LoVo (cell line): Measurements from ENCODE around the gene RXFP3.
"Not testable (repeated sequence)": the region's sequence is repeated elsewhere in the genome, so short reads cannot be mapped to it uniquely, and the experiment has no call there.

ENCODE experiments used
- DNase-seq: peaks from one replicate; pipeline ENCODE4 v3.0.0-alpha.2; 2016; ENCODE audit warnings: low spot score

RXFP3 gene

DNA sequence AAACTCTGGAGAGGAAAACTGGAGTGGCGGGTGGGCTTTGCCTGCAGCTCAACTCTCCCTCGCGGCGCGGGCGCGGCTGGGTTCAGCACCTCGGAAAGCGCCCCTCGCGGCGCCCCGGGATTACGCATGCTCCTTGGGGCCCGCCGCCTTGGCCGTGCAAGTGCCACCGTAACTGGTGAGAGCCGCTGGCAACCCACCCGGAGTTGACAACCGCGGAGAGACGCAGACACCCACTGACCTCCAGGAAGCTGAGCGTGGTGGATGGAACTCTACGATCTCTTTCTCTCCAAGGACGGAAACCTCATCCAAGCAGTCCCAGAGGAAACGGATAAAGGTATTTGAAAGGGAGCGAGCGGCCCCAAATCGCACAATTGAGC, 194 bp upstream of the RXFP3 start:
- DNase-seq: no peak

DNA sequence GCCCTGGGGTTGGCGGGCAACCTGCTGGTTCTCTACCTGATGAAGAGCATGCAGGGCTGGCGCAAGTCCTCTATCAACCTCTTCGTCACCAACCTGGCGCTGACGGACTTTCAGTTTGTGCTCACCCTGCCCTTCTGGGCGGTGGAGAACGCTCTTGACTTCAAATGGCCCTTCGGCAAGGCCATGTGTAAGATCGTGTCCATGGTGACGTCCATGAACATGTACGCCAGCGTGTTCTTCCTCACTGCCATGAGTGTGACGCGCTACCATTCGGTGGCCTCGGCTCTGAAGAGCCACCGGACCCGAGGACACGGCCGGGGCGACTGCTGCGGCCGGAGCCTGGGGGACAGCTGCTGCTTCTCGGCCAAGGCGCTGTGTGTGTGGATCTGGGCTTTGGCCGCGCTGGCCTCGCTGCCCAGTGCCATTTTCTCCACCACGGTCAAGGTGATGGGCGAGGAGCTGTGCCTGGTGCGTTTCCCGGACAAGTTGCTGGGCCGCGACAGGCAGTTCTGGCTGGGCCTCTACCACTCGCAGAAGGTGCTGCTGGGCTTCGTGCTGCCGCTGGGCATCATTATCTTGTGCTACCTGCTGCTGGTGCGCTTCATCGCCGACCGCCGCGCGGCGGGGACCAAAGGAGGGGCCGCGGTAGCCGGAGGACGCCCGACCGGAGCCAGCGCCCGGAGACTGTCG, 976 bp downstream of the RXFP3 start:
- no peak for DNase-seq

DNA sequence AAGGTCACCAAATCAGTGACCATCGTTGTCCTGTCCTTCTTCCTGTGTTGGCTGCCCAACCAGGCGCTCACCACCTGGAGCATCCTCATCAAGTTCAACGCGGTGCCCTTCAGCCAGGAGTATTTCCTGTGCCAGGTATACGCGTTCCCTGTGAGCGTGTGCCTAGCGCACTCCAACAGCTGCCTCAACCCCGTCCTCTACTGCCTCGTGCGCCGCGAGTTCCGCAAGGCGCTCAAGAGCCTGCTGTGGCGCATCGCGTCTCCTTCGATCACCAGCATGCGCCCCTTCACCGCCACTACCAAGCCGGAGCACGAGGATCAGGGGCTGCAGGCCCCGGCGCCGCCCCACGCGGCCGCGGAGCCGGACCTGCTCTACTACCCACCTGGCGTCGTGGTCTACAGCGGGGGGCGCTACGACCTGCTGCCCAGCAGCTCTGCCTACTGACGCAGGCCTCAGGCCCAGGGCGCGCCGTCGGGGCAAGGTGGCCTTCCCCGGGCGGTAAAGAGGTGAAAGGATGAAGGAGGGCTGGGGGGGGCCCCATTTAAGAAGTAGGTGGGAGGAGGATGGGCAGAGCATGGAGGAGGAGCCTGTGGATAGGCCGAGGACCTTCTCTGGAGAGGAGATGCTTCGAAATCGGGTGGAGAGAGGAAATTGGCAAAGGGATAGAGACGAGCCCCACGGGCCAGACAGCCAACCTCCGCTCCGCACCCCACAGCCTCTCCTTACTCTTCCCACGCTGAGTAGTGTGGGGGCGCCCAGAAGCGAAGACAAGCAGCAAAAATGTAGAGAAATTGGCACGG, 1.7 kb downstream of the RXFP3 start:
- DNase-seq: no peak

DNA sequence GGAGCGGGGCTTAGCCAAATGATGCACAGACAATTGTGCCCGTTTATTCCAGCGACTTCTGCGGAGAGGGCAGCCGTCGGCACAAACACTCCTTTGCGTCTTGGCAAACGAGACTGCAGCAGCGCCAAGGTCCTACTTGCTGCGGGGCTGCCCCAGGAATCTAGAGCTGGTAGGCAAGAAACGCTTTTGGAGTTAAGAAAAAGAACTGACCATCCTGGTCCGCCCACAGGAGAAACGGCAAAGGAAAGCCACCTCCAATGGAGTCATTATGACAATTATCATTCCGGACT, 2.3 kb downstream of the RXFP3 start:
- no peak for DNase-seq

DNA sequence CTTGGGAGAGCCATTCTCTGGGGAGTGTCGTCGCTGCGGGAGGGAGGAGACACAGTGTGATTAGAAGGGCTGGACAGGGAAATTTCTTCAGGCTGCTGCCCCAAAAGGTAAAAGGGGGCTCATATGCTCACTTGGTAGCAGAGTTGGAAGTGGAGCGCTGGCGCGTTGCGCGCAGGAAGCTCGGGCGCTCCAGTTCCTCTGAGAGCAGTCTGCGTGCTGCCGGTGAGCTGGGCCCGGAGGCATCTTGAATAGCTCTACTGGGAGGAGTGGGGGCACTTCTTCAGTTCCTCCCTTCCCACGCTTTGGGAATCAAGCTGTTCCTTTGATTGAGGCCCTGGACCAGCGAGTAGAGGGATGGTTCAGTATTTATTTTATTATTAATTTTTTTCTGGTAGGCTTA, 2.7 kb downstream of the RXFP3 start:
- DNase-seq: no peak

DNA sequence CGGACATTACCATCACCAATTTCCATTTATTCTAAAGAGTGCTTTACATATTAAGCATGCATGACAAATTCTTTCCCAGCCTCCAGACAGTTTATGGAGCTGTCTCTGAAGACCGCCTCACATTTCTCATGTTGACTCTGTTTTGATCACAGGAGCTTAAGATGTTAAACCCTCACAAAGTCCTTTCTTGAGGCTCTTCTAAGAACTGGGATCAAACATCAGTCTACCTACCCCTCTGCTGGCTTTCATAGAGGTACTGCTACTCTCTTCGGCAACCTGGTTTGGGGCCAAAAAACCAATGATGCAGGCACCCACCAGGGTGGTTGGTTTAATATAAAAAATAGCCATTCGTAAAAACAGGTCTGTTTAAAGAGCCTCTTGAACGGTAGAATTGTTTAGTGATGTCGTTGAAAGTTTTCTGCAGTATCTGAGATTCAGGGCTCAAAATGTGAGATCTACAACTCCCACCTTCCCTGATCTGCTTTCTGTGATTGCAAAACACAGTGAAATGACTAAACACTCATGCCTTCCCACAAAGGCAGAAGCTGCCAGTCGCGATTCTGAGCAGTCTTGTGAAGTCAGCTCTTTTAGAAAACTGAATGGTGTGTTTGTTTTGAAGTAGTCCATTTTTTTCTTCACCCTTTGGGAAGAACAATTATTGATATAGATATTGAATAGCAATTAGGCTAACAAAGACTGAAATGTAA, 3.5 kb downstream of the RXFP3 start:
- DNase-seq: no peak

DNA sequence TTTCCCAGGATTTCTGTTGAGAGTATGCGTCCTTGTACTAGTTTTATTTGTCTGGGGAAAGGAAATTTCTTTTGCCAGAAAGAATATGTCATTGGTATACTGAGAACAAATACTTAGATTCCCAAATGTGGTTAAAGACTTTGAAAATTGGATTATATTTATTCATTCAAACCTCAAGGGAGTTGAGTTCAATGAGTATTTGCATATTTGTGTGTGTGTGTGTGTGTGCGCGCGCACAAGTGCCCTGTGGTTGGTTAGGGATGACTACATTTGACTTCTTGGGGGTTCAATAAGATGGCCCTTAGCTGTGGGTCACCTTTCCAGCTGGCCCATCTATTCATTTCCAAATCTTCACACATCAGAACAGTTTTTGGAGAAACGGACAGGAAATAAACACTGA, 4.9 kb downstream of the RXFP3 start:
- DNase-seq: no peak

DNA sequence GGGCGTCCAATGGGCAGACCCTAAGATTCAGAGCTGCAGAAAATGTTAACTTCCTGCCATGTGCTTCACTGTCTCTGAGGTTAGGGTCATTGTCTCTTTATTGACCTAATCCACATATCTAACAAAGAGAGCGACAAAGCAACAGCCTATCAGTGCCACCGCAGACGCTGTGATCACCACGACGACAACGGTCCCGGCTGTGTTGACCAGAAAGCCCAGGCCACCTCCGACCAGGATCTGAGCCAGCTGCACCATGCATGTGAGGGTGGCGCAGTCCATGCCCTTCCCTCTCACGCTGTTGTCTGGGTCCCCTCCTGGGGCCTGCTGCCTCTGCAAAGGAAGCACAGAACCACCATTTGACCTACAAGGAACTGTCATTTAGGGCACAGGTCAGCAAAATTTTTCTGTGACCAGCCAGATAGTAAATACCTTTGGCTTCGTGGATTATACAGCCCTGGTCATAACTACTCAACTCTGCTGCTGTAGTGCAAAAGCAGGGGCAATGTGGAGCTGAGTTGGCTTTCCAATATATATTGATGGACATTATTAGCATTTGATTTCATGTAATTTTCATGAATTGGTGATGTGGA, 8.5 kb downstream of the RXFP3 start:
- no peak for DNase-seq

DNA sequence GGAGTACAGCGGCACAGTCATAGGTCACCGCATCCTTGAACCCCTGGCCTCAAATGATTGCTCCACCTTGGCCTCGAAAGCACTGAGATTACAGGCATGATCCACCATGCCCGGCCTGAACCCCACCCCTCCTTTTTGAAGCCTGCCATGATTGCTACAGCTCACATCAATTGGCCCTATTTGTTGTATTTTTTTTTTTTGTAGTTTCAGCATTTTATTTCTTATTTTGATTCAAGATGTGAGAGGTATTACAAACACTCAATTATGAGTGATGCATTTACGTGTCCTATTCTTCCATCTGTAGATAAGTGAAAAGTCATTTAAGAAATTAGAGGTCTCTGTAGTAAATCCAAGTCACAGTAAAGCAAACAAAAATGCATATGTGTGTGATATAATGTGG, 16.0 kb downstream of the RXFP3 start:
- DNase-seq: not testable (repeated sequence)

DNA sequence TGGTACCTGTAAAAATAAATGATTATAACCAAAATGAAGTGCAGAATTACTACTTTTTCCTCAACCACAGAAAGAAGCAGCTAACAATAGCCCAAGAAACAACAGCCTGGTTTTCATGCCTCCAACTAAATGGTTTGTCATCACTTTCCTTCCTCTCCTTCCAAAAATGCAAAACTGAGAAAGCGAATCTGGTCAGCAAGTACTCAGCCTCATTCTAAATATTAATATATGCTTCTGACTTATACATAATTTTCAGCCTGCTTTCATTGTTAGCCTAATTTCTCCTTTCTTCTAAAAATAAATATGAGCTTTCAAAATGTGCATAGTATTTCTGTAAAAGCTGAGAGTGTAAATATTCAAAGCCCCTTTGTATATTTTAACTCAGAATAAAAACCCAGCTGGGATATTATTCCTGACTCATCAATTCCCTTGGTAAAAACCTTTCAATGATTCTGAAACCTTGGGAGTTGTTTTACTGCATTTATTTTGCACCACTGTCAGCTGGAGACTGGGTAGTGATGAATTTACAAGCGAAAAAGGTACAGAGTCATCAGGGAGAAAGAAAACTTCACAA, 21.5 kb downstream of the RXFP3 start:
- DNase-seq: no peak

DNA sequence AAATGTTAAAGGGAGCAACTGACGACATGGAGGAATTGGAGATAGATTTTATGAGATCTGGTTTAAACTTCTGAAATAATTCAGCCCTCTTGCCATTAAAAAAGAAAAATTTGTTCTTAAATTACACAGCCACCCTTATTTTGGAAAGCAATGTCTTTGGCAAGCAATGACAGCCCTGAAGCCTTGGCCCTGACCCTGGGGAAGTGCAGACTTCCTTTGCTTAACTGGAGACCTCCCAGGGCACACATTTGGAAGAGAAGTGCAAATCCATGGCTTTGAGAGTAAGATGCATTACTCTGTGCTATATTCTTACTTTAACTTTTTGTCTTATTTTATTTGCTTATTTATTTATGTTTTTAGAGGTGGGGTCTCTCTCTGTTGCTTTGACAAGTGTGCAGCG, 22.0 kb downstream of the RXFP3 start:
- no peak for DNase-seq

DNA sequence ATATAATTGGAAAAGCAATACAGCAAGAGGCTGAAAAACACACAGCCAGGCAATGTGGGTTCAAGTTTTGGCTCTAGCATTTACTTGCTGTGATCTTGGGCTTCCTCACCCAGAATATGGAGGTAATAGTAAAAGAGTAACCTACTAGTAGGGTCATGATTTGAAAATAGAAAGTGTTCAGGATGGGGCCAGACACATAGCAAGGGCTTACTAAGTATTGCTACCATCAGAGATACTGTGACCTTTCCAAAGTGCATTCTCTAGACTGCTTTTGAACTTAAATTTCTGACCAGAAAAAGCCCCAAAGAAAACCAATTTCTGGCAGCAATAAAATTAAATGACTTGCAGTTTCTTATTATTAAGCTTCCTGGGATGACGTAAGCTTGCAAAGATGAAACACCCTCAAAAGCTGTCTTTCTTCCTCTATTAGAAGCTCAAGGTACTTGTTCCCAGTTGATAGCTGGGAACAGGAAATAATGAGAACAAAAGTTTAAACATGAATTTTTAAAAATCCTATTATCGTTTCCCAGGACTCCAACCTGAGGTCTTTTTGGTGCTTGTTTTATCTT, 28.0 kb downstream of the RXFP3 start:
- DNase-seq: no peak

DNA sequence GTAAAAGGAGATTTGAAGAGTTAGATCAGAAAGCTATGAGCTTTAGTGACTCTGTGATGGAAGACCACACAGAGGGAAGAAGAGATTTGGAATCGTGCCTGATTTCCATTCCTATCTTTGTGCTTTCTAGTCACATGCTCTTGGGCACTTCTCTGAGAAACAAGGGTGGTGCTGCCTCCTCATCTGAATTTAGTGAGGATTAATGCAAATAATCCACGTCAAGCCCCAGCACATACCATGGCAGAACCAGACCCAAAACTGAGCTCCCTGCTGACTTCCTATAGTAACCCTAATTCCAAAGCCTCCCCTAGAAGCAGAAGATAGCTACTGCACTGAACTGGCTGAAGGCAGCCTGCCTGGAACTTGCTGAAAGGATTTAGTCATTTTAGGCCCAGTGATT, 30.6 kb downstream of the RXFP3 start:
- DNase-seq: no peak

DNA sequence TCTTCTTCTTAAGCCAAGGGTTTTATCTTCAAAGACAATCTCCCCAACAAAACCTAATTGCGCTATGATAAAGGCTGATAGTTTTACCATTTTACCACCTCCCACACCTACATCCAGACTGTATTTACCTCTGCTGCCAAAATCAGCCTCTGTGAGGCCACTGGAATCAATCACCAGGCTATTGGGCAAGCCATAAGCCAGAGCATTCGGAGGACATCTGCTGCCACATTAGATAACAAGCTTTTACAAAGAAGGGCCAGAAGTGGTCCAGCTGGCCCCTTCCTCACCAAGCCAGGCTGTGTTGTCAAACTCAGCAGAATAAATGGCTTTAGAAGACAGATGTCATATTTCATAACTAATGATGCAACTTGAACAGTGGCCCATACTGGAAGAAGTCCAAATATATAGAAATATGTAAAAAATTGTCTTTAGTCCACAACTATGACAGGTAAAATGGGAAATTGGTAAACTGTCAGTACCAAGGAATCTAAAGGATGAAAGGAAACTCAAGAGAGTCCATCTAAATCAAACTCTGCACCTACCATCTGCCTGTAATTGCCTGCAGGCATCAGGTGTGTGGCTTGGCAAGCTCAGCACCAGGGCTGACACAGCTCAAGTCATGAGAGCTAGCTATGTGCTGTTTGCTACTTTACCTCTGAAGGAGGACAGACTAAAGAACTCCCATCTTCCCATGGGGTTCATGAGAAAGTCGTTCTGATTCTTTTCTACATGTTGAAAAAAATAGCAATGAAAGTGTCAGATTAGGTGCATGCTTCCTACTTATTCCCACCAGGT, 32.2 kb downstream of the RXFP3 start:
- no peak for DNase-seq

DNA sequence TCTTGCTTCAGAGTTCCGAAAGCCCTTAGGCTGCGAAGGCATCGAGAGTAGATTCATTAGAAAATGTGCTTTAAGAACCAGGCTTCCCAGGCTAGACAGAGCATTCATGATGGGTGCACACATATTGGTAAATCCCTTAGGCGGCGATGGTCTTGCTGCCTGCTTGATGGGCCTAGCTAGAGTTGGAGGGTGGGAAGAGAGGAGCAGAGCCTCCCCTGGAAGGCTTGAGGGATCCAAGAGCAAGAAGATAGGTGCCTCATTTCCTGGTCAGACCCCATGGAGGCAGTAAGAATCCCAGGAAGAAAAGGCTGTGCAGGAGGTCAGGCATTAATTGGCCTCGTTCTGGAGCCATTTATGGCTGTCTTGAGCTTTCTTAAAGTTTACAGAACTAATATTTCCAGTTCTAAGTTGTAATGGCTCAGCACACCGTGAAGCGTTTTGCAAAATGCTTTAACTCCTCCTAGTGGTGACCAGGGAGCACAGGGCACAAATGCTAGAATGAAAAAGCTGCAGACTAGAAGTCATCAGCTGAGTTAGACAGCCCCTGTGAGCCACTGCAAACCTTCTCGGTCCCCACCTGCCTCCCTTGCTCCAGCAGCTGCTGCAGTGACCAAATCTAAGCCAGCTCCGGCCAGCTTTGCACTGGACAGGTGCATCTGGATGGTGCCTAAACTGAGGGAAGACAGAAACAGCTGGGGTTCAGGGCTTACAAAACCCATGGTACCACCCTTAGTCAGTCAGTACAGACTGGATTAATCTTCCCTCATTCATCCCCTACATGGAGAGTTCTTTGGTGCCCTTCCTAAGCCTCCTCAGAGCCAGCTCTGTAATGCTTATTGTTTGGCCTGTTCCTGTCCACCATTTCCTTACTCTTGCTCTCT, 33.6 kb downstream of the RXFP3 start:
- no peak for DNase-seq

DNA sequence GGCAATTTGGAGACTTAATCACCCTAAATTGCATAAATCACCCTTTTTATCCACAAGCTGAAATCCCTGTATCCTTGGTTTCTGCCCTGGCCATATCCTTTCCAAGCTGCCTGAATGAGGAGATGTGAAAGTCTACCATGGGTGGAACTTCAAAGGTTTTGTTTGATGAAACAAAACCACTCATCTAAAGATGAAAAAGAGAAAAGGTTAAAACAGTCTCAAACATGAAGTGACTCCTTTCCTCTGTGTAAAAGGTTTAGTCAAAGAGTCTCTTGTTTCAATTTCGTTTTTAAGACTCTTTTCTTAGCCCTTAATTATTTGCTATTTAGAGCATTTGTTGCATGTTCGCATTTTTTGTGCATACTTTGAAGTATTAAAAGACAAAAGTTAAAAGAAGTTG, 37.1 kb downstream of the RXFP3 start:
- DNase-seq: no peak

DNA sequence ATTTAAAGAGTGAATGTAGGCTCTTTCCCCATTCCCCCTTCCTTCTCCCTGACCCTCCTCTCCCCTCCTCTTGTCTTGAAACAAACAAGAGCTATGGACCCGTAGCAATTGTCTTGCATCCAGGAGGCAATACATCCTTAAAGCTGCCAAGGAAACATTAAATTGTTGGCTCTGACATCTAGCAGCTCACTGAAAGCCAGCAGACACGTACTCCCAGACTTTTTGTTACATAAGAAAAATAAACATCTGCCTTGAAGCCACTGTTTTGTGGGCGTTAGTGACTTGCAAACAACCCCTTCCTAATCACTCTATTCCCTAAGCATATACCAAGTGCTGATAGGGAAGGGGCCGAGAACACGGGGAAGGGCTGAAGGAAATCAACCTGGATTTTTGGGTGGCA, 39.7 kb downstream of the RXFP3 start:
- no peak for DNase-seq

DNA sequence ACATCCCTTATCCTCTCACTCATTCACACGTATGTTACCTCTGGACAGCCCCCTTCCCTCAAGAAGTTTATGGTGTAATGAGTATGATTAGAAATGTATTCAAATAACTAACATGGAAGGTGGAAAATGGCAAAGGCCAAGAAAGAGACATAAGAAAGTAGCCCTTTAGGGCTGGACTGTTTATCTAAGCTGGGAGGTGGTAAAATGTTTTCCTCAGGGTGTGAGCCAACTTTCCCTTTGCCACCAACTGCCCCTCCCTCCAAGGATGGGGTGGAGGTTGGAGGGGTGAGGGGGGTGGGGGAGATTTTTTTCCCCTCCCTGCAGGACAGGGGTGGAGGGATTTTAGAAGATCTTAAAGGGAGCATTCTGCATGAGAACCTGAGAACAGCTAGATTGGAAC, 40.1 kb downstream of the RXFP3 start:
- no peak for DNase-seq

DNA sequence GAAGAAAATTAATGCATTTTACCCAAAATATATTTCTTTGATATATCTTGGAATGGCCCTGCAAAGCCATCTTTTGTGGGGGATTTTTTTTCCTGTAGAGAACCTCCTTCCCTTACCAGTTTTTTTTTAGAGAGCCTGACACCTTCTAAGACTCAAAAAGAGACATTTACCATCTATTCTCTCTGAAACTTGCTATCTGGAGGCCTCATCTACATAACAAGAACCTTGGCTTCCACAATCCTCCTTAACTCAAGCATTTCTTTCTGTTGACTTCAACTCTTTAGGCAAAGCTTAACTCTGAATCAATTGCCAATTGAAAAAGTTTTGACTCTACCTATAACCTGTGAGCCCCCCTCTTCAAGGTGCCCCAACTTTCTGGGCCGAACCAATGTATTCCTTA, 42.1 kb downstream of the RXFP3 start:
- no peak for DNase-seq

DNA sequence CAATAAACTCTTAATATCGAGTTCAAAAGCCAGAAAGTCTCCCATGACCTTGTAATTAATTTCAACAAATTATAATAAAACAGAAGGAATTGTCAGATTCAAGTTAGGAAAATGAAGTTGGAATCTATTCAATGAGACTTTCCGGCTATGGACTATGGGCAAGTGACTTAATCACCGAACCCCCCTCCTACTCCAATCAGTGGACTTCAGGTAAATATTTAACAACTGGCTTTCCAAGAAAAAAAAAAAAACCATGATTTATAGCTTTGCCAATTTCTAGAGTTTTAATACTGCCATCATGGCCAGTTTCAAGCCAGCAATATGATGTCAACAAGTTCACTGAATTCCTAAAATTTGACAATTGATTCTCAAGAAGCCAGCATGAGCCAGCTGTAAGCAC, 43.8 kb downstream of the RXFP3 start:
- DNase-seq: no peak
